HG03139 (cell line): ENCODE results near the gene SPINK5.

Experiments used
- ATAC-seq: cut with Tn5 transposase; IDR thresholded peaks from one replicate; pipeline ENCODE4 v1.9.1; 2021; ENCODE audit not compliant: unreplicated experiment

Gene SPINK5

DNA sequence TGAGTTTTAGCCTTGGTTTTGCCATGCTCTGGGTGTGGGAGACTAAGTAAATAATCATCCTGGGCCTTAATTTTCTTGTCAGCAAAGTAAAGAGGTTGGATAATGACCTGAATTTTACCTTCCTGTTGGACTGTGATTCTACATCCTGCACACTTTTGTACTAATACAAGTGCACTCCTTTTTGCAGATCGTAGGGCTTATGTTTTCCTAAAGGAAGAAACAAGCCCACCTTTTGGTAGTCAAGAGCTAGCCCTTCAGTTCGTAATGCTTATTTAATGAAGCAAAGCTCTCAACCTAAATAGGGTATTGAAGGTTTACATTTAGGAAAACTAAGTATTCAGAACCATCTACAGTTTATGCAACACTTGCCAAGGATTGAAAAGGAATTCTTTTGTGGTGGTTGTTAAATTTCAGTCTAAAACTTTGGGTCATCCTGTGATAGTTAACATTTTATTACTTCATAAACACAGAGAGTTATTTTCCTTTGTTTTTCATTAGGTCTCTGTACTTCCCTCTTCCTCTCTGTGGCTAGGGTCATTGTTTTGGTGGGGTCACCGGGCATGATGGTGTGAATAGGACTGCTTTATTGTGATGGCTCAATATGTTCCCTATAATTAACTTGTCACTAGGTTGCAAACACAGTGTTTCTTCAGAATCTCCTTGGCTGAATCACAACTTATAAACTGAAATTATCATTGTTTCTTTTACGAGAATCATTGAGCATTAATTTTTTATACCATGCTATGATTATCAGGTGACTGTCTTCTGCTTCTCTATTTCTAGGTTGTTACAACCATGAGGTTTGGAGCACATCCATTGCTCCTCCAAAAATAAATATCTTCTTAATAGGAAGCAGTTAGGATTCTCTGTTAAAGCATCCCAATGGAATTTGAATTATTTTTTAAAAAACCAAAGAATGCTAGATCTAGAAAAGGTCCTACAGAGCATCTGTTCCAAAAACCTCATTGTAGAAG lies 28.5 kb downstream of the SPINK5 start:
- no peak for ATAC-seq

DNA sequence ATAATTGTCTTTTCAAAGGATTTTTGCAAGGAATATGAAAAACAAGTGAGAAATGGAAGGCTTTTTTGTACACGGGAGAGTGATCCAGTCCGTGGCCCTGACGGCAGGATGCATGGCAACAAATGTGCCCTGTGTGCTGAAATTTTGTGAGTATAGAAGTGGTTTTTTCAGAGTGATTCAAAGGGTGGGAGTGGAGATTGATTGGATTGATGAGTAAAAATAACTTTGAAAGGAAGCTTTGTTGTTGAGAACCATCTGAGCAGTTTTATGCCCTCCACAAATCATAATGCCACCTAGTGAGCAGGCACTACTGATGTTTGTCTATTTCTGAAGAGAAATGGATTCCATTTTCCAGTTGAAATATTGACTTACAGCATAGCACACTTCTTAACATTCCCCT lies 30.6 kb downstream of the SPINK5 start:
- ATAC-seq: no peak

DNA sequence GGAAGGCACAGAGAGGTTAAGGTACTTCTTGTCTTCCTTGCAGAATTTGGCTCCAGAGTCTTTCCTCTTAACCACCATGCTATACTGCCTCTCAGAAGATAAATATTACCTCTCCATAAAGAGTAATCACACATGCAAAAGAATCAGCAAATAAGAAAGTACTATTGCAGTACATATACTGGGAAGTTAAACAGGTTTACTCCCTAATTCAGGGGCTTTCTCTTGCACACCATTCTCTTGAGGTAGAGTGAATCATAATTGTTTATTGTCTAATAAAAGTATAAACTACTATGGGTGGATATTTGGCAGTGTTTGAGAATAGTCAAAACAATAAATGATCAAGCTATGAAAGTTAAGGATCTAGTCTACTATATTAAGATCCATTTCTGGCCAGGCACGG lies 40.4 kb downstream of the SPINK5 start:
- ATAC-seq: no peak

DNA sequence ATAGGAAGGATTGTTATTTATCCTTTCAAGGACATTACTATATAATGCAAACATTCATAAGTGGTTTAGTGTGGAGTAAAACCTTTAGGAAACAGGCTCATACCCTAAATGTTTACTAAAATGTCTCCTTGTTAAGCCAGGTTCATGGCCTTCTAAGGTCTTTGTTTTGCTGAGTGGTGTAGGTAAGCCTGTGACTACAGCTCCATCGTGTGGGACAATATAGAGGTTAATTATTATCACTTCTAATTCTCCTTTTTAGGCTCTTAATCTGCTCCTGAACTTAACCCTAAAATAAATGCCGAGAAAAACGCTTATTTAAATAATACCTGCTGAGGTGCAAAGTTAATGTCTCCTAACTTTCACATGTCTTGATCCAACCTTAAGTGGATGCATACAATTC lies 43.8 kb downstream of the SPINK5 start:
- ATAC-seq: no peak

DNA sequence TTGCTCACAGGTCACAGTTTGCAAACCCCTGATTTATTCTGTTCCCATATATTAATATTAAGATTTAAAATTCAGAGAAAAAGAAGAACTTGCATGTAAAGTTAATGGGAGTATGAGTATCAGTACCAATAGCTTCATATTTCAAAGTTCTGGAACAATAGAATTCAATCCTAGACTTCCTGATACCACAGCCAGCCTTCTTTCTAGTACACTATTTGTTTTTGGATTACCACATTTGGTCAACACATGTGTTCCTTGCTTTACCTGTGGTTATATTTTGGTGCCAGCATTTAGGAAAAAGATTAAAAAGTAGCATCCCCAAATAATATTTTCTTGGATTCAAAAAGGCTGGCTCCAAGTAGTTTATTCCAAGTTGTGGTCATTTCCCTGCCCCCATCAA lies 49.5 kb downstream of the SPINK5 start:
- ATAC-seq: no peak

DNA sequence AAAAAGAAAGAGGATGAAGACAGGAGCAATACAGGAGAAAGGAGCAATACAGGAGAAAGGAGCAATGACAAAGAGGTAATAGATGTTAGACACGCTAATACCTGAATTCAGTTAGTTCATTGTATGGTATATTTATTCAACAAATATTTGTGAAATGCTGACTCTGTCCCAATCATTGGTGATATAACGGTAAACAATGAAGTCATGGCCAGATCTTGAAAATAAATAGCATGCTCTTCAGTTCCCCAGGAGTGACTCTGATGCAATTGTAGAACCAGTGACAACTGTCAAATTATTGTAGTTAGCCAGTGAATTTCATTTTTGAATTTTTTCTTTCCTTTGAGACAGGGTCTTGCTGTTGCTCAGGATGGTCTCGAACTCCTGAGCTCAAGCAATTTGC lies 56.5 kb downstream of the SPINK5 start:
- ATAC-seq: no peak

DNA sequence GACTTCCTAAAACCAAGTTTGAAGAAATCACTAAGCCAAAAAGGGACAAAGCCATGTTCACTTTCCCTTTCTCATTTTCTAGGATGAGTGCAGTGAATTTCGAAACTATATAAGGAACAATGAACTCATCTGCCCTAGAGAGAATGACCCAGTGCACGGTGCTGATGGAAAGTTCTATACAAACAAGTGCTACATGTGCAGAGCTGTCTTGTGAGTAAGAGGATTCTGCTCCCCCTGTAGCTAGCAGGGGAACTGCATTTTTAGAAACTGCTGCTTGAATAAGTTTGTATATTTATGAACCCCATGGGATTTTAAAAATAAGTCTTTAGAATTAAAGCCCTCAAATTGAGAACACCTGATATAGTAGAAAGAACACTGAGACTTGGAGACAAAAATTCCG lies 61.9 kb downstream of the SPINK5 start:
- no peak for ATAC-seq

DNA sequence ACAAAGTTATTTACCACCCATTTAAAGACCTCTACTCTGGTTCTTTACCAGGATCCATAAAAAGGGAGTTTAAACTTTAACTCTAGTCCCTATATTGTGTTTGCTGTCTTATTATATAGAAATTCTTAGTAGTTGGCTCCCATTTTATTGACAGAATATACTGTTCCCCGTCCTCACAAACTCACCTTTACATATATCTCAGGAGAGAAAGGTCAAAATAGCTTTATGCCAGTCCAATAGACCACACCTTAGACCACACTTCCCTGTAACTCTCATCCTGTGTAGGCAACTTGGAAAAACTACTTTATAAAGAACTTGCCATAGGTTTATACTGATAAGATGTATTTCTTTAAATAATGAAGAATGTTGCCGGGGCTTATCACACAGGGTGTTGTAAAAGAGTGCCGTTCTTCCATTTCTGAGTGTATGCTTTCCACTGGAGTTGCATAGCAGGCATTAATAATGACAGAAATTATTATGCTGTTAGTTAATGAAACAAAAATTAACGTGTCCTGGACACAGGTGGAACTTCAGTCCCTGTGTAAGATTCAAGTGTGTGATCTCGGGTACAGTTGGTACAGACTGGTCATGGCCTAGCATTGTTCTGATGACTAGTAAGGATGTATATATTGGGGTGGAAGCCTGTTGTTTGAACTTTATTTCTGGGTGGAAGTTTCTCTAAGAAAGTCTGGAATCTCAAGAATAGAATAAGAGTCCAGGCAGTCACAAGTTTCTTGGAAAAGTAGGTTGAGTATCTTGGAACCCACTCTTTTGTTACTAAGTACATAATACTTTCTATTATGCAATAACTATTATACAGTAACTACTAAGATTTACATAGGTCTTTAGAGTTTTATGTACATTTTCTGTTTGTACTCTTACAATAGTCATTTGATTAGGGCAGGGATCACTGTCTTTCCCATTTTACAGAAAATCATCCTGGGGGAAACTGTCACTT lies 71.6 kb downstream of the SPINK5 start:
- ATAC-seq: no peak

DNA sequence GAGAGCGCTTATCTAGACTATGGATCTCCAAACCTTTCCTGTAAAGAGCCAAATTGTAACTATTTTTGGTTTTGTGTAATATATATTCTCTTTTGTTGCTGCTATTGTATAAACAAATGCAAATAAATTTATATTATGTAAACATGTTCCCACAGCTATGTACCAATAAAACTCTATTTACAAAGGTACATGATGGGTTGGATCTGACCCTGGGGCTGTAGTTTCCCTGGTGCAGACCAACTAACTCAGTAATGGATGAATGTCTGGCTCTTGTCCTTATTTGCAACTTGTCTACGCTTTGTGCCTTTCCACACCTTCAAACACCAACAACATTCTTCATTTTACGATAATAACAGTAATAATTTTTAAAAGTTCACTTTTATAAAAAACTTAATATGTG lies 77.1 kb downstream of the SPINK5 start:
- no peak for ATAC-seq

DNA sequence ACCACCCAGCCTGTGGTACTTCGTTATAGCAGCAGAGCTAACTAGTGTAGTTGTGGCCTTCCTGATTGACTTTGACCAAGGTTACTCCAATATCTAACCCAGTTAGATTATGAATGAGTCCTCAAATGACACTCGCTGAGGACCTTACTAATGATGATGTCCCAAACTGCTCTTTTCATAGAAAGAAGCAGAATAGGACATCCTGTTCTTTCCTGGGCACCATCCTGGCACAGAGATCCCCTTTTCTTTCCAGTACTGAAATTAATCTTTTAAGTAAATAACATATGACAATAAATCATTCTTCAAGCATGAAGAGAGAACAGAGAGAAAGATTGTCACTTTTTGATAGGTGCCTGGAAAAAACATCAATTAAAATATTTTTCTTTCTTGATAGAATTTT lies 77.9 kb downstream of the SPINK5 start:
- ATAC-seq: no peak

DNA sequence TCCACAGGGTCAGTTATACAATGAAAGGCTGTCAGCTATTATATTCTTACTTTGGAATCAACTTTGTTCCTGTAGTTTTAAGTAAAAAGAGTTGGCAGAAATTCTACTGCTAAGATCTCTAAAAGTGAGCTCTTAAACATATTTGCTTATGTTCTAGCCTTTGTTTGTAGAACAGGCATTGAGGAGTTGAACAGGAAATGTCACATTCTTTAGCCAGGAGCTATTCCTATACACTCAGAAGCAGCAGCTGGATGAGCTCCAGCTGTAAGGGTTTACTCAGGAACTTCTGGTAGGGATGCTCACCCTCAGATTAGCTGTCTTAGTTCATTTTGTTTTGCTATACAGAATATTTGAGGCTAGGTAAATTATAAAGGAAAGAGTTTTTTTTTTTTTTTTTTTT lies 82.1 kb downstream of the SPINK5 start:
- ATAC-seq: no peak

DNA sequence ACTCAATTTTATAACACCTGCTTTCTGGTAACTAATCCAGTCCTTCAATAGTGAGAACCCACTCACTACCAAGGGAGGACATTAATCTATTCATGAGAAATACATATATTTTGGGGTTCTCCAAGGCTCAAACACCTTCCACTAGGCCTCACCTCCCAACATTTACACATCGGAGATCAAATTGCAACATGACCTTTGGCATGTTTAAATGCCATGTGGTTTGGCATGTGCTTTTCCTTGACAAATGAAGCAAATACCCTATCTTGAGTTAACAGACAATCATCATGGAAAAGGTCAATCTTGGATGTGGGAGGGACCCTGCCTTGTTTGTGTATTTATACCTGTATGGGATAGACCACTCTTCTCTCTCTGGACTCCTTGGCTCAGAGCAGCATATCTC lies 82.7 kb downstream of the SPINK5 start:
- no peak for ATAC-seq

DNA sequence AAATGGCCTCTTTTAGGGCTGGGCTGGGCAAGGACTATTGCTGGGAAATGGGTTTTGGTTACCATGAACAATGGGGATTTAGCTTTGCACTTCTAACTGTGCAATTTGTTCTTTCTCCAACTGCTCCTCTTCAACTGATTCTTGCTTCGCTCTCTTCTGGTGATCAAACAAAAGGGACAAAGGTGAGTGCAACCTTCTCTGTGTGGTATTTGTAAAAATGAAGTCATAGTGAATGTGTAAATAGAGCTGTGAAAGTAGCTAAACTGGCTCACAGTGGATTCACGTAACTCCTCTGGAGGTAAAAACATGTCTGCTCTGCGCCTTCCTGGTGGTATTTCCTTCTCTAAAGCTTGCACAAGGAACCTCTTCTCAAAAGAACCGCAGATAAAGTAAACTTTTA lies 83.6 kb downstream of the SPINK5 start:
- no peak for ATAC-seq

DNA sequence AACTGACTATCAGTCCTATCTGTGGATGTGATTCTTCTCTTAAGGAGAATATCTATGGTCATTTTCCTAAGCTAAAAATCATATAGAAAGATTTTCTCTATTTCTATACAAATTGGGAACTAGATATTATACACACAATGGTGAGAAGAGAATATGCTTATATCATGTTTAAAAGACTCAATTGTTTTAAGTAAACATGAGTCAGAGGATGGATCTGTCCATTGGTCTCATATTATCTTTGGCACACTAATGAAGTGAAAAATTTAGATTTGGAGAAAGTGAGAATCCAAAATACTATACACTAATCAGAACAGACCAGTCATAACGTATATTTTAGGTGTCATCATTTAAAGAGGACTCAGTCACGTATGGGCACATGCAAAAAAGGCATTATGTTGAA lies 88.1 kb downstream of the SPINK5 start:
- no peak for ATAC-seq

DNA sequence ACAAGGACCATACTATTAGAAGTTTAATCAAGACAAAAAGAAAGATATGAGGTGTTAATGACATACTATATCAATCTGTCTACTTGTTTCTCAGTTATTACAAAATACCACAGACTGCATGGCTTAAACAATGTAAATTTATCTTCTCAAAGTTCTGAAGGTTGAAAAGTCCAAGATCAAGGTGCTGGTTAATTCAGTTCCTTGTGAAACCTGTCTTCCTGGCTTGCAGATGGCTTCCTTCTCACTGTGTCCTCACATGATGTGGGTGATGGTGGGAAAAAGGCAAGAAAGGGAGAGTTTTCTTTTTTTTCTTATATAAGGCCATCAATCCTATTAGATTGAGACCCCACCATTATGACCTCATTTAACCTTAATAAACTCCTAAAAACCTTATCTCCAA lies 89.0 kb downstream of the SPINK5 start:
- ATAC-seq: no peak

DNA sequence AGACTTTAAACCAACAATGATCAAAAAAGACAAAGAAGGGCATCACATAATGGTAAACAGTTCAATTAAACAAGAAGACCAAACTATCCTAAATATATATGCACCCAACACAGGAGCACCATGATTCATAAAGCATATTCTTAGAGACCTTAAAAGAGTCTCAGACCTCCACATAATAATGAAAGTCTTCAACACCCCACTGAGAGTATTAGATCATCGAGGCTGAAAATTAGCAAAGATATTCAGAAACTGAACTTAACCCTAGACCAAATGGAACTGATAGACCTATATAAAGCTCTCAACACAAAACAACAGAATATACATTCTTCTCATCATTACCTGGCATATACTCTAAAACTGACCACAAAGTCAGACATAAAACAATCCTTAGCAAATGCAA lies 92.8 kb downstream of the SPINK5 start:
- no peak for ATAC-seq

DNA sequence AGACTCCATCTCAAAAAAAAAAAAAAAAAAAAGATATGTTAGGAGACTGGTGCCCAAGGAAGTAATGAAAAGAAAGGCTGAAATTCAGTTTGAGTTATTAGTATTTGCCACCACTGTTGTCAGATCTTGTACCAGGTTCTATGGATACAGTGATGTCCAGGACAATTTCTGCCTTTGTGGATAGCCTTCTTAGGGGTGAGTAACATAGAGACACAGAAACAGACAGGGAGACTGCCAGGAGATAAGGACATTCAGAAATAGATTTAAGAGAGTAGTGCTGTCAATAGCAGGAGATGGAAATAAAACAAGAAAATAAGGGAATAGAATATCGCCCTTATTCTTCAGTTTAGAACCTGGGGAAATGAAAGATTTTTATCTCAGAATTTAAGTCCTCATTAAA lies 98.3 kb downstream of the SPINK5 start:
- no peak for ATAC-seq

DNA sequence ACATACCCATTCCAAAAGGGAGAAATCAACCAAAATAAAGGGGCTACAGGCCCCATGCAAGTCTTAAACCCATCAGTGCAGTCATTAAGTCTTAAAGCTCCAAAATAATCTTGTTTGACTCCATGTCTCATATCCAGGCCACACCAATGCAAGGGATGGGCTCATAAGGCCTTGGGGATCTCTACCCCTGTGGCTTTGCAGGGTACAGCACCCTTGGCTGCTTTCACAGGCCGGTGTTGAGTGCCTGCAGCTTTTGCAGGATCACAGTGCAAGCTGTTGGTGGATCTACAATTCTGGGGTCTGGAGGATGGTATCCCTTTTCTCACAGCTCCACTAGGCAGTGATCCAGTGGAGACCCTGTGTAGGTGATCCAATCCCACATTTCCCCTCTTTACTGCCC lies 99.6 kb downstream of the SPINK5 start:
- ATAC-seq: no peak

DNA sequence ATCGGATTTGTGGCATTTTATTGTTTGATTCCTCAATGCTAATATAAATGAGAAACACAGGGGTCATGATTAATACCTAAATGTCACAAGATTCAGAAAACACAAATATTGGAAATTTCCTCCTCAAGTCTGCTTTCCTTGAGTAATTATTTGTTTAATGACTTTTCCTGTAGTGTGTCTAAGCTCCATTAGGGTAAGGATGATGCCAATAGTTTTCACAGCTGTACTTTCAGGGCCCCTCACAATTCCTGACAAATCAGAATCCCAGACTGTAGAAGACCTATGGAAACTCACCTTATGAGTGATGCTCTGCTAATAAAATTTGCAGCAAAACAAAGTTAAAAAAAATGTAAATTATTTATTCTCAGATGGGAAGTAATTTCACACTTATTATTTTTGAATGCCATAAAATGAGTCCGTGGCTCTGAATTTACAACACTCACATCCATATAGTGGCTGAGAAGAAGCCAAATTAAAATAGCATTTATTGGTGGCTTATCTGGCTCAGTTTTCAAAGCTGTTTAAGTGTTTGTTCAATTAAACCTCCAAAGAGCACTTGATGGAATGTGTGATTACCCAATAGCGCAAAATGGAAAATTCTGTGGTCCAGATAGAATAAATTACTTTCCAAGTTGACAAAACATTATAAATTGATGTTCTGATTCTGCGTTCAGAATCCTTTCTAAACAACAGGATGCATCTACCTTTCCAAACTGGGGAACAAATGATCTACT lies 102.9 kb downstream of the SPINK5 start:
- ATAC-seq: no peak

DNA sequence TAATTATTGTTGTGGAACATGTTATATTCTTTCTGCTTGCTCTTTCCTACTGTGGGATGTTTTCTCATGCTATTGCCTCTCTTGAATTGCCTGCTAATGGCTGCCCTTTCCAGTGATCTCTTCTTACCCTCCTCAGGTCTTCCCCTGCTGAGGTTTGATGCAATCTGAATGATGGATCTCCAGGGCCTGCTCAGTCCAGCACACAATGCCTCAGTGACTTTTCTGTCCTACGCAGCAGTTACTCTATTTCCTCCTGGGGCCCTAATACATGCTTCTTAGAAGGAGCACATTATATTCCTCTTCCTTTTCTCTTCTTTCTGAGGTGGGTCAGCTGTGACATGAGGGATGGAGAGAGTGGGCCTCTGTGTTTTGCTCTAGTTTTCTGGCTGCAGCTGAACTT lies 104.5 kb downstream of the SPINK5 start, which contains the start of gene SPINK14:
TSS of gene SPINK14 (plus strand) at position 301 of the 400 bp plus-strand sequence. CDS start 1,187 bp downstream, outside the sequence.
- ATAC-seq: no peak

DNA sequence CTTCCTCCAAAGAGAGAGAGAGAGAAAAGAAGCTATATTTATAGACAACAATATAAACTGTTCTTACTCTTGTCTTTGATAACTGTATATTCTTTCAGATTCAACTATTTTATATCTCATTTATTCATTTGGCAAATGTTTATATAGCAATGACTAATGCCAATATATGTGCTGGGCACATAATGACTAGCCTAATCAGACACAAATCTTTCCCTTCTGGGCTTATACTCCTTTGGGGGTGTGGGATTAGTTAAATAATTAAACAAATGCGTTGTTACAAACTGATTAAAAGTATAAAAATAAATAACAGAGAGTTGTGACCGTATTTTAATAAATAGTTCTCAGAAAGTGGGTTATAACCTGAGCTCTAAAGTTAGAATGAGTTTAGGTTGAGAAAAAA lies 108.6 kb downstream of the SPINK5 start:
- no peak for ATAC-seq
